HepG2 (cell line): ENCODE data around the gene COMMD4. TPM values are rescaled to one million over a fixed set of nuclear protein-coding genes. Genes with fewer than 3 reads are reported as not detected.

Experiments
- ARID2 ChIP-seq: sonication (generic); formaldehyde crosslinking; IDR thresholded peaks from 2 replicates; pipeline ENCODE4 v1.8.1; 2022; ENCODE audit warnings: mild to moderate bottlenecking, missing genetic modification reagents, borderline replicate concordance
- EED ChIP-seq: sonication (generic); formaldehyde crosslinking; IDR thresholded peaks from 2 replicates; pipeline ENCODE4 v1.5.0; 2020; ENCODE audit warnings: mild to moderate bottlenecking, missing genetic modification reagents
- FOXO1 ChIP-seq: sonication (generic); formaldehyde crosslinking; IDR thresholded peaks from 2 replicates; pipeline ENCODE4 v1.4.0; 2020; ENCODE audit warnings: missing genetic modification reagents
- MYNN ChIP-seq: sonication (generic); formaldehyde crosslinking; IDR thresholded peaks from 2 replicates; pipeline ENCODE4 v1.4.0; 2020; ENCODE audit warnings: mild to moderate bottlenecking, low read depth, missing genetic modification reagents
- UBTF ChIP-seq: sonication (generic); formaldehyde crosslinking; IDR thresholded peaks from 2 replicates; pipeline ENCODE4 v1.4.0; 2020; ENCODE audit warnings: mild to moderate bottlenecking, missing genetic modification reagents
- ZFP90 ChIP-seq: sonication (generic); formaldehyde crosslinking; IDR thresholded peaks from 2 replicates; pipeline ENCODE4 v1.8.0; 2022; ENCODE audit warnings: missing genetic modification reagents, mild to moderate bottlenecking, inconsistent platforms, borderline replicate concordance
- ZNF17 ChIP-seq: sonication (generic); formaldehyde crosslinking; IDR thresholded peaks from 2 replicates; pipeline ENCODE4 v1.5.0; 2020; ENCODE audit warnings: mild to moderate bottlenecking, missing genetic modification reagents
- ZNF251 ChIP-seq: sonication (generic); formaldehyde crosslinking; IDR thresholded peaks from 2 replicates; pipeline ENCODE4 v1.9.0; 2021; ENCODE audit warnings: mild to moderate bottlenecking, missing genetic modification reagents
- ZNF446 ChIP-seq: sonication (generic); formaldehyde crosslinking; IDR thresholded peaks from 2 replicates; pipeline ENCODE4 v1.5.0; 2020; ENCODE audit warnings: mild to moderate bottlenecking, missing genetic modification reagents
- ZNF510 ChIP-seq: sonication (generic); formaldehyde crosslinking; IDR thresholded peaks from 2 replicates; pipeline ENCODE4 v1.4.0; 2020; ENCODE audit warnings: low read depth, mild to moderate bottlenecking, missing genetic modification reagents
- ZNF577 ChIP-seq: sonication (generic); formaldehyde crosslinking; IDR thresholded peaks from 2 replicates; pipeline ENCODE4 v1.4.0; 2020; ENCODE audit warnings: mild to moderate bottlenecking, low read depth, missing genetic modification reagents, borderline replicate concordance
- ZNF629 ChIP-seq: sonication (generic); formaldehyde crosslinking; conservative IDR thresholded peaks from 2 replicates; pipeline ENCODE4 v1.5.0; 2020; ENCODE audit warnings: missing genetic modification reagents
- ZSCAN9 ChIP-seq: IDR thresholded peaks from 2 replicates; pipeline ENCODE4 v1.6.1; 2016; ENCODE audit warnings: borderline replicate concordance
- polyA plus RNA-seq, 8 experiments: library from polyadenylated mRNA; depleted of rRNA in 3 of 8; stranded (reverse) in 7 of 8; unstranded in 1 of 8; fragments of >200 nt; fragmentation: Illumina TruSeq in 4 of 8; extraction: Trizol in 4 of 8; gene quantifications; 2 replicates each; pipeline versions ENCODE4 v1.2.1 to v1.2.3, GENCODE V29; 2011 to 2016; ENCODE audit warnings: low read depth in 4 of 8, missing spikeins in 1 of 8, mixed read lengths in 1 of 8; ENCODE audit not compliant: insufficient read depth in 1 of 8
- total RNA-seq, 5 experiments: library from RNA; depleted of rRNA; stranded (reverse); fragments of >200 nt; fragmentation: Illumina TruSeq; extraction: Trizol; gene quantifications; 2 replicates each; pipeline ENCODE4 v1.2.3, GENCODE V29; 2016; ENCODE audit warnings: low read depth in 1 of 5
- TF ChIP-seq, protein P1 (sequence below): sonication (generic); formaldehyde crosslinking; IDR thresholded peaks from 2 replicates; pipeline ENCODE4 v1.8.1; 2023; ENCODE audit warnings: mild to moderate bottlenecking, missing genetic modification reagents
- TF ChIP-seq, protein P2 (sequence below): fragments of 450-650 bp; IDR thresholded peaks from 2 replicates; pipeline ENCODE4 v1.6.1; 2017
- TF ChIP-seq, protein P3 (sequence below): IDR thresholded peaks from 2 replicates; pipeline ENCODE4 v1.6.1; 2012; ENCODE audit warnings: low read length, improper control_type of control experiment
- TF ChIP-seq, protein P4 (sequence below): sonication (generic); formaldehyde crosslinking; IDR thresholded peaks from 2 replicates; pipeline ENCODE4 v1.4.0; 2020; ENCODE audit warnings: missing genetic modification reagents

The COMMD4 gene
- total and polyA plus RNA-seq, 2 of the 13 experiments (the other 11 are each of a cell fraction or from before 2014, with no cell fraction given), result 45.8 to 89.9 TPM

DNA sequence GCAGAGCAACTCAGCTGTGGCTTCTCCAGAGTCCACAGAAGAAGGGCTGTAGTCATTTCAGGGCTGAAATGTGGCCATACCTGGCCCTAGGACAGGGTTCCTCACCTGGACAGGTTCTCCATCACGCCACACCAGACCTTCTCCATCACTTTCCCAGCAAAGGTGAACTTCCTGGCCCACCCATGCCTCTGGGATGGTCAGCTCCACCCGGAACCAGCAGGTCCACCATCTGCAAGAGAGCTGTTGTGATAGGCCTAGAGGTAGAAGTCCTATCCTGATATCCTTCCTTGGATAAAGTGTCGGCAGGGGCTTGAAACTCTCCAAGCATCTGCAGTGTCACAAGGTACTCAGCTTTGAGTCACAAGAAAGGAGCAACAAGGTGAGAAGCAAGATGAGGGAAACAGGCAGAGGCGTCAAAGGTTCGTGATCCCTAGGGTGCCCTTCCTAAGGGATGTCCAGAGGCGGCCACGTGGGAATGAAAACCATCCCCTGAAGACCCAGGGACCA, 31.6 kb downstream of the COMMD4 start (continued):
- TF ChIP-seq, protein P1, sequence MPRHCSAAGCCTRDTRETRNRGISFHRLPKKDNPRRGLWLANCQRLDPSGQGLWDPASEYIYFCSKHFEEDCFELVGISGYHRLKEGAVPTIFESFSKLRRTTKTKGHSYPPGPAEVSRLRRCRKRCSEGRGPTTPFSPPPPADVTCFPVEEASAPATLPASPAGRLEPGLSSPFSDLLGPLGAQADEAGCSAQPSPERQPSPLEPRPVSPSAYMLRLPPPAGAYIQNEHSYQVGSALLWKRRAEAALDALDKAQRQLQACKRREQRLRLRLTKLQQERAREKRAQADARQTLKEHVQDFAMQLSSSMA (CRISPR knock-in tag), result peak; percentile 81; the same call in 1 of the 2 replicates
- TF ChIP-seq ZFP90 (CRISPR knock-in tag), result no peak
- TF ChIP-seq ZNF17 (CRISPR knock-in tag), result no peak
- TF ChIP-seq, protein P2, sequence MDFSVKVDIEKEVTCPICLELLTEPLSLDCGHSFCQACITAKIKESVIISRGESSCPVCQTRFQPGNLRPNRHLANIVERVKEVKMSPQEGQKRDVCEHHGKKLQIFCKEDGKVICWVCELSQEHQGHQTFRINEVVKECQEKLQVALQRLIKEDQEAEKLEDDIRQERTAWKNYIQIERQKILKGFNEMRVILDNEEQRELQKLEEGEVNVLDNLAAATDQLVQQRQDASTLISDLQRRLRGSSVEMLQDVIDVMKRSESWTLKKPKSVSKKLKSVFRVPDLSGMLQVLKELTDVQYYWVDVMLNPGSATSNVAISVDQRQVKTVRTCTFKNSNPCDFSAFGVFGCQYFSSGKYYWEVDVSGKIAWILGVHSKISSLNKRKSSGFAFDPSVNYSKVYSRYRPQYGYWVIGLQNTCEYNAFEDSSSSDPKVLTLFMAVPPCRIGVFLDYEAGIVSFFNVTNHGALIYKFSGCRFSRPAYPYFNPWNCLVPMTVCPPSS, result no peak
- TF ChIP-seq, protein P3, sequence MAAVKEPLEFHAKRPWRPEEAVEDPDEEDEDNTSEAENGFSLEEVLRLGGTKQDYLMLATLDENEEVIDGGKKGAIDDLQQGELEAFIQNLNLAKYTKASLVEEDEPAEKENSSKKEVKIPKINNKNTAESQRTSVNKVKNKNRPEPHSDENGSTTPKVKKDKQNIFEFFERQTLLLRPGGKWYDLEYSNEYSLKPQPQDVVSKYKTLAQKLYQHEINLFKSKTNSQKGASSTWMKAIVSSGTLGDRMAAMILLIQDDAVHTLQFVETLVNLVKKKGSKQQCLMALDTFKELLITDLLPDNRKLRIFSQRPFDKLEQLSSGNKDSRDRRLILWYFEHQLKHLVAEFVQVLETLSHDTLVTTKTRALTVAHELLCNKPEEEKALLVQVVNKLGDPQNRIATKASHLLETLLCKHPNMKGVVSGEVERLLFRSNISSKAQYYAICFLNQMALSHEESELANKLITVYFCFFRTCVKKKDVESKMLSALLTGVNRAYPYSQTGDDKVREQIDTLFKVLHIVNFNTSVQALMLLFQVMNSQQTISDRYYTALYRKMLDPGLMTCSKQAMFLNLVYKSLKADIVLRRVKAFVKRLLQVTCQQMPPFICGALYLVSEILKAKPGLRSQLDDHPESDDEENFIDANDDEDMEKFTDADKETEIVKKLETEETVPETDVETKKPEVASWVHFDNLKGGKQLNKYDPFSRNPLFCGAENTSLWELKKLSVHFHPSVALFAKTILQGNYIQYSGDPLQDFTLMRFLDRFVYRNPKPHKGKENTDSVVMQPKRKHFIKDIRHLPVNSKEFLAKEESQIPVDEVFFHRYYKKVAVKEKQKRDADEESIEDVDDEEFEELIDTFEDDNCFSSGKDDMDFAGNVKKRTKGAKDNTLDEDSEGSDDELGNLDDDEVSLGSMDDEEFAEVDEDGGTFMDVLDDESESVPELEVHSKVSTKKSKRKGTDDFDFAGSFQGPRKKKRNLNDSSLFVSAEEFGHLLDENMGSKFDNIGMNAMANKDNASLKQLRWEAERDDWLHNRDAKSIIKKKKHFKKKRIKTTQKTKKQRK, result no peak
- TF ChIP-seq ZNF629 (CRISPR knock-in tag), result peak; percentile 2; the same call in 1 of the 2 replicates
- TF ChIP-seq UBTF (CRISPR knock-in tag), result no peak
- no peak for TF ChIP-seq ZNF577 (CRISPR knock-in tag)
- TF ChIP-seq FOXO1 (CRISPR knock-in tag), result no peak
- no peak for TF ChIP-seq MYNN (CRISPR knock-in tag)
- TF ChIP-seq, protein P4, sequence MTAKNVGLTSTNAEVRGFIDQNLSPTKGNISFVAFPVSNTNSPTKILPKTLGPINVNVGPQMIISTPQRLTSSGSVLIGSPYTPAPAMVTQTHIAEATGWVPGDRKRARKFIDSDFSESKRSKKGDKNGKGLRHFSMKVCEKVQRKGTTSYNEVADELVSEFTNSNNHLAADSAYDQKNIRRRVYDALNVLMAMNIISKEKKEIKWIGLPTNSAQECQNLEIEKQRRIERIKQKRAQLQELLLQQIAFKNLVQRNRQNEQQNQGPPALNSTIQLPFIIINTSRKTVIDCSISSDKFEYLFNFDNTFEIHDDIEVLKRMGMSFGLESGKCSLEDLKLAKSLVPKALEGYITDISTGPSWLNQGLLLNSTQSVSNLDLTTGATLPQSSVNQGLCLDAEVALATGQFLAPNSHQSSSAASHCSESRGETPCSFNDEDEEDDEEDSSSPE (CRISPR knock-in tag), result peak; percentile 62
- no peak for TF ChIP-seq EED
- TF ChIP-seq ZNF510 (CRISPR knock-in tag), result no peak
- 0 out of 2 replicates have a peak, but pooled peaks have one; percentile 30 for TF ChIP-seq ZNF251 (CRISPR knock-in tag)
- no peak for TF ChIP-seq ZNF446 (CRISPR knock-in tag)
- no peak for TF ChIP-seq ZSCAN9 (CRISPR knock-in tag)
- TF ChIP-seq ARID2 (CRISPR knock-in tag), result no peak
